SK-N-SH treated with all-trans-retinoic acid at 6 μM for 48 hours (cell line): ENCODE data around the gene RASGRF2.

ENCODE experiments used
- CSDC2 ChIP-seq: fragments of 250-450 bp; sonication (Bioruptor Pico); IDR thresholded peaks from 2 replicates; pipeline ENCODE4 v1.5.0; 2020; ENCODE audit warnings: mild to moderate bottlenecking, moderate library complexity
- SNAI2 ChIP-seq: fragments of 250-450 bp; sonication (Bioruptor Pico); IDR thresholded peaks from 2 replicates; pipeline ENCODE4 v1.5.0; 2020; ENCODE audit warnings: mild to moderate bottlenecking, moderate library complexity
- ZFP3 ChIP-seq: fragments of 250-450 bp; sonication (Bioruptor Pico); IDR thresholded peaks from 2 replicates; pipeline ENCODE4 v1.5.0; 2020; ENCODE audit warnings: mild to moderate bottlenecking, moderate library complexity
- ZFP30 ChIP-seq: fragments of 450-650 bp; formaldehyde crosslinking; IDR thresholded peaks from 2 replicates; pipeline ENCODE4 v1.5.0; 2022; ENCODE audit warnings: mild to moderate bottlenecking, moderate library complexity
- ZNF565 ChIP-seq: fragments of 450-650 bp; formaldehyde crosslinking; conservative IDR thresholded peaks from 2 replicates; pipeline ENCODE4 v1.5.0; 2020; ENCODE audit warnings: low read depth, mild to moderate bottlenecking, moderate library complexity
- ZNF8 ChIP-seq: fragments of 450-650 bp; formaldehyde crosslinking; IDR thresholded peaks from 2 replicates; pipeline ENCODE4 v1.5.0; 2020; ENCODE audit warnings: mild to moderate bottlenecking, moderate library complexity
- TF ChIP-seq, protein P1 (sequence below): fragments of 250-450 bp; sonication (Bioruptor Pico); IDR thresholded peaks from 2 replicates; pipeline ENCODE4 v1.8.0; 2020; ENCODE audit warnings: mild to moderate bottlenecking, moderate library complexity, borderline replicate concordance
- TF ChIP-seq, protein P2 (sequence below): fragments of 250-450 bp; sonication (Bioruptor Pico); IDR thresholded peaks from 2 replicates; pipeline ENCODE4 v1.5.1; 2020; ENCODE audit warnings: low read depth, mild to moderate bottlenecking, moderate library complexity
- TF ChIP-seq, protein P3 (sequence below): fragments of 250-450 bp; sonication (Bioruptor Pico); IDR thresholded peaks from 2 replicates; pipeline ENCODE4 v1.5.1; 2021; ENCODE audit warnings: mild to moderate bottlenecking, moderate library complexity
- TF ChIP-seq, protein P4 (sequence below): fragments of 250-450 bp; sonication (Bioruptor Pico); IDR thresholded peaks from 2 replicates; pipeline ENCODE4 v1.8.0; 2021; ENCODE audit warnings: low read depth, mild to moderate bottlenecking, moderate library complexity, borderline replicate concordance

DNA sequence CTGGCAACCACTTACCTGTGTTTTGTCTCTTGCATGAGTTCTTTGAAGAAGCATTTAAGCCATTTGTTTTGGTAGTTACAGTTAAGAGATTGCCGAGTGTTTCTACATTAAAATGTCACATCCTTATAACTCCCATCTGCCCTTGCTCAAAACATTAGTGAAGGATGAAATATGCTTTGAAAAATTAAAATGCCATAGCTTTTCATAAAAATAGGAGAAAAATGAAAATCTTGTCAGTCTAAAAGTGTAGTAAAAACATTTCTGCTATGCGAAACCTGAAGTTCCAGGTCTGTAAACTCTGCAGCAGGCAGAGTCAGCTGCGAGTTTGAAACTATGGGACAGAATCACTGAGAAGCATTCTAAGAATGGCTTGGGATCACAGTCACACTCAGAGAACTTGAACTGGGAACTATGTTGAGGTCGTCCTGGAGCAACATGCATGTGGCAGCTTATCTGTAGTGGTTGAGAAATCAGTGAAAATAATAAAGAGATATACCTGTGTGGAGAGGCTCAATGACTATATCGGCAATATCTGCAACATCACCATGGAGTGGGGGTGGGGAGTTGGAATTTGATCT lies 67.4 kb downstream of the RASGRF2 start:
- TF ChIP-seq SNAI2 (CRISPR knock-in tag) (no peak), ZNF8 (CRISPR knock-in tag) (no peak), ZFP30 (no peak), ZNF565 (CRISPR knock-in tag) (no peak), ZFP3 (CRISPR knock-in tag) (no peak), CSDC2 (CRISPR knock-in tag) (no peak)
- TF ChIP-seq, protein P1, sequence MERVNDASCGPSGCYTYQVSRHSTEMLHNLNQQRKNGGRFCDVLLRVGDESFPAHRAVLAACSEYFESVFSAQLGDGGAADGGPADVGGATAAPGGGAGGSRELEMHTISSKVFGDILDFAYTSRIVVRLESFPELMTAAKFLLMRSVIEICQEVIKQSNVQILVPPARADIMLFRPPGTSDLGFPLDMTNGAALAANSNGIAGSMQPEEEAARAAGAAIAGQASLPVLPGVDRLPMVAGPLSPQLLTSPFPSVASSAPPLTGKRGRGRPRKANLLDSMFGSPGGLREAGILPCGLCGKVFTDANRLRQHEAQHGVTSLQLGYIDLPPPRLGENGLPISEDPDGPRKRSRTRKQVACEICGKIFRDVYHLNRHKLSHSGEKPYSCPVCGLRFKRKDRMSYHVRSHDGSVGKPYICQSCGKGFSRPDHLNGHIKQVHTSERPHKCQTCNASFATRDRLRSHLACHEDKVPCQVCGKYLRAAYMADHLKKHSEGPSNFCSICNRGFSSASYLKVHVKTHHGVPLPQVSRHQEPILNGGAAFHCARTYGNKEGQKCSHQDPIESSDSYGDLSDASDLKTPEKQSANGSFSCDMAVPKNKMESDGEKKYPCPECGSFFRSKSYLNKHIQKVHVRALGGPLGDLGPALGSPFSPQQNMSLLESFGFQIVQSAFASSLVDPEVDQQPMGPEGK (CRISPR knock-in tag) = no peak
- TF ChIP-seq, protein P2, sequence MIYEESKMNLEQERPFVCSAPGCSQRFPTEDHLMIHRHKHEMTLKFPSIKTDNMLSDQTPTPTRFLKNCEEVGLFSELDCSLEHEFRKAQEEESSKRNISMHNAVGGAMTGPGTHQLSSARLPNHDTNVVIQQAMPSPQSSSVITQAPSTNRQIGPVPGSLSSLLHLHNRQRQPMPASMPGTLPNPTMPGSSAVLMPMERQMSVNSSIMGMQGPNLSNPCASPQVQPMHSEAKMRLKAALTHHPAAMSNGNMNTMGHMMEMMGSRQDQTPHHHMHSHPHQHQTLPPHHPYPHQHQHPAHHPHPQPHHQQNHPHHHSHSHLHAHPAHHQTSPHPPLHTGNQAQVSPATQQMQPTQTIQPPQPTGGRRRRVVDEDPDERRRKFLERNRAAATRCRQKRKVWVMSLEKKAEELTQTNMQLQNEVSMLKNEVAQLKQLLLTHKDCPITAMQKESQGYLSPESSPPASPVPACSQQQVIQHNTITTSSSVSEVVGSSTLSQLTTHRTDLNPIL = no peak
- TF ChIP-seq, protein P3, sequence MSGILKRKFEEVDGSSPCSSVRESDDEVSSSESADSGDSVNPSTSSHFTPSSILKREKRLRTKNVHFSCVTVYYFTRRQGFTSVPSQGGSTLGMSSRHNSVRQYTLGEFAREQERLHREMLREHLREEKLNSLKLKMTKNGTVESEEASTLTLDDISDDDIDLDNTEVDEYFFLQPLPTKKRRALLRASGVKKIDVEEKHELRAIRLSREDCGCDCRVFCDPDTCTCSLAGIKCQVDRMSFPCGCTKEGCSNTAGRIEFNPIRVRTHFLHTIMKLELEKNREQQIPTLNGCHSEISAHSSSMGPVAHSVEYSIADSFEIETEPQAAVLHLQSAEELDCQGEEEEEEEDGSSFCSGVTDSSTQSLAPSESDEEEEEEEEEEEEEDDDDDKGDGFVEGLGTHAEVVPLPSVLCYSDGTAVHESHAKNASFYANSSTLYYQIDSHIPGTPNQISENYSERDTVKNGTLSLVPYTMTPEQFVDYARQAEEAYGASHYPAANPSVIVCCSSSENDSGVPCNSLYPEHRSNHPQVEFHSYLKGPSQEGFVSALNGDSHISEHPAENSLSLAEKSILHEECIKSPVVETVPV (CRISPR knock-in tag) = no peak
- TF ChIP-seq, protein P4, sequence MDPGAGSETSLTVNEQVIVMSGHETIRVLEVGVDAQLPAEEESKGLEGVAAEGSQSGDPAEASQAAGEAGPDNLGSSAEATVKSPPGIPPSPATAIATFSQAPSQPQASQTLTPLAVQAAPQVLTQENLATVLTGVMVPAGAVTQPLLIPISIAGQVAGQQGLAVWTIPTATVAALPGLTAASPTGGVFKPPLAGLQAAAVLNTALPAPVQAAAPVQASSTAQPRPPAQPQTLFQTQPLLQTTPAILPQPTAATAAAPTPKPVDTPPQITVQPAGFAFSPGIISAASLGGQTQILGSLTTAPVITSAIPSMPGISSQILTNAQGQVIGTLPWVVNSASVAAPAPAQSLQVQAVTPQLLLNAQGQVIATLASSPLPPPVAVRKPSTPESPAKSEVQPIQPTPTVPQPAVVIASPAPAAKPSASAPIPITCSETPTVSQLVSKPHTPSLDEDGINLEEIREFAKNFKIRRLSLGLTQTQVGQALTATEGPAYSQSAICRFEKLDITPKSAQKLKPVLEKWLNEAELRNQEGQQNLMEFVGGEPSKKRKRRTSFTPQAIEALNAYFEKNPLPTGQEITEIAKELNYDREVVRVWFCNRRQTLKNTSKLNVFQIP (CRISPR knock-in tag) = no peak
